Esophagus muscularis mucosa (tissue), 4 donors: Measurements from ENCODE around the gene SPPL3. TPM values are rescaled to one million over a fixed set of nuclear protein-coding genes. Genes with fewer than 3 reads are reported as not detected.

Experiments used
- DNase-seq: peaks from one replicate; pipeline ENCODE4 v3.0.0-alpha.2; 2017; ENCODE audit errors: extremely low spot score
- H3K27ac ChIP-seq, 4 donors: fragments of 200-600 bp; sonication (generic); replicated peaks in 1 of 4; 1 replicate in 3 of 4; 2 replicates in 1 of 4; pipeline ENCODE4 v1.5.1; 2016 to 2019; ENCODE audit warnings: mild to moderate bottlenecking in 1 of 4
- H3K27me3 ChIP-seq, 4 donors: fragments of 200-600 bp; sonication (generic); one replicate each; pipeline versions ENCODE4 v1.5.1 to v1.6.0; 2016 to 2019
- H3K36me3 ChIP-seq, 4 donors: fragments of 200-600 bp; sonication (generic); one replicate each; pipeline ENCODE4 v1.5.1; 2016 to 2019
- H3K4me1 ChIP-seq, 4 donors: fragments of 200-600 bp; sonication (generic); one replicate each; pipeline ENCODE4 v1.5.1; 2016 to 2019
- H3K4me3 ChIP-seq, 4 donors: fragments of 200-600 bp; sonication (generic); 1 replicate in 2 of 4; 2 replicates in 2 of 4; pipeline ENCODE4 v1.5.1; 2016 to 2019; ENCODE audit warnings: mild to moderate bottlenecking in 4 of 4, moderate library complexity in 1 of 4
- H3K9me3 ChIP-seq, 4 donors: fragments of 200-600 bp; sonication (generic); 1 replicate in 3 of 4; 2 replicates in 1 of 4; pipeline ENCODE4 v1.5.1; 2016 to 2019
- EP300 ChIP-seq: sonication (generic); formaldehyde crosslinking; IDR thresholded peaks from one replicate; pipeline ENCODE4 v1.6.1; 2017; ENCODE audit warnings: antibody characterized with exemption
- POLR2A ChIP-seq: fragments of 450-650 bp; IDR thresholded peaks from one replicate; pipeline ENCODE4 v1.6.1; 2017; ENCODE audit warnings: antibody characterized with exemption, moderate library complexity, mild to moderate bottlenecking, low read depth
- POLR2AphosphoS5 ChIP-seq, 2 donors: sonication (generic); formaldehyde crosslinking; IDR thresholded peaks; one replicate each; pipeline ENCODE4 v1.6.1; 2017; ENCODE audit warnings: antibody characterized with exemption in 2 of 2
- WGBS: methylation state at CpG from one replicate; pipeline ENCODE4 v1.1.5; 2018; 5-methylcytosine and 5-hydroxymethylcytosine counted together
- intact Hi-C: fragments of 100-400 bp; cut with DNase I; formaldehyde crosslinking; loops from one replicate; pipeline ENCODE4 v1.15.1; 2023
- total RNA-seq, 4 donors: library from RNA; depleted of rRNA; stranded (reverse); fragments of >200 nt; gene quantifications; one replicate each; pipeline versions ENCODE4 v1.1.0 to v1.2.1, GENCODE V29; 2016
- TF ChIP-seq, protein P1 (sequence below), 3 experiments: fragments of 200-600 bp in 2 of 3; fragments of 450-650 bp in 1 of 3; sonication (generic) in 2 of 3; IDR thresholded peaks; one replicate each; pipeline ENCODE4 v1.5.1; 2017 to 2019; ENCODE audit warnings: antibody characterized with exemption in 3 of 3, mild to moderate bottlenecking in 2 of 3, moderate library complexity in 1 of 3

Gene SPPL3
- total RNA-seq, 4 donors from 2014 or later = 18.4 to 32.1 (median 21.8) TPM

GRCh38 chr12:120804428-120804827 lies 99.7 kb downstream of the SPPL3 start:
- DNase-seq = no peak
- Histone ChIP-seq H3K36me3 (peaks cover 0 to 12% (median 4%) of the 10 kb centered on the region in 4 donors), H3K4me3 (no peak overlapping the region), H3K4me1 (peaks cover 0 to 13% (median 0%) of the 10 kb centered on the region in 4 donors), H3K9me3 (no peaks in the 10 kb centered on the region), H3K27me3 (no peaks in the 10 kb centered on the region), H3K27ac (no peak overlapping the region)
- no peak for TF ChIP-seq EP300
- TF ChIP-seq POLR2A = no peak
- no peak for TF ChIP-seq POLR2AphosphoS5 (IDR thresholded peaks at IDR 0.05)
- TF ChIP-seq, protein P1, sequence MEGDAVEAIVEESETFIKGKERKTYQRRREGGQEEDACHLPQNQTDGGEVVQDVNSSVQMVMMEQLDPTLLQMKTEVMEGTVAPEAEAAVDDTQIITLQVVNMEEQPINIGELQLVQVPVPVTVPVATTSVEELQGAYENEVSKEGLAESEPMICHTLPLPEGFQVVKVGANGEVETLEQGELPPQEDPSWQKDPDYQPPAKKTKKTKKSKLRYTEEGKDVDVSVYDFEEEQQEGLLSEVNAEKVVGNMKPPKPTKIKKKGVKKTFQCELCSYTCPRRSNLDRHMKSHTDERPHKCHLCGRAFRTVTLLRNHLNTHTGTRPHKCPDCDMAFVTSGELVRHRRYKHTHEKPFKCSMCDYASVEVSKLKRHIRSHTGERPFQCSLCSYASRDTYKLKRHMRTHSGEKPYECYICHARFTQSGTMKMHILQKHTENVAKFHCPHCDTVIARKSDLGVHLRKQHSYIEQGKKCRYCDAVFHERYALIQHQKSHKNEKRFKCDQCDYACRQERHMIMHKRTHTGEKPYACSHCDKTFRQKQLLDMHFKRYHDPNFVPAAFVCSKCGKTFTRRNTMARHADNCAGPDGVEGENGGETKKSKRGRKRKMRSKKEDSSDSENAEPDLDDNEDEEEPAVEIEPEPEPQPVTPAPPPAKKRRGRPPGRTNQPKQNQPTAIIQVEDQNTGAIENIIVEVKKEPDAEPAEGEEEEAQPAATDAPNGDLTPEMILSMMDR (IDR thresholded peaks at IDR 0.05) = no peak
- intact Hi-C loops = no loop called here

GRCh38 chr12:120801146-120801545 lies 103.0 kb downstream of the SPPL3 start:
- TF ChIP-seq POLR2A = no peak
- TF ChIP-seq, protein P1 (IDR thresholded peaks at IDR 0.05) = no peak
- TF ChIP-seq EP300 = no peak
- TF ChIP-seq POLR2AphosphoS5 (IDR thresholded peaks at IDR 0.05) = no peak
- no peaks in the 10 kb centered on the region for H3K27me3 ChIP-seq
- DNase-seq = no peak
- no peak overlapping the region for H3K4me3 ChIP-seq
- H3K9me3 ChIP-seq = peaks cover 0 to 4% (median 1%) of the 10 kb centered on the region in 4 donors
- no peaks in the 10 kb centered on the region for H3K36me3 ChIP-seq
- no peak overlapping the region for H3K27ac ChIP-seq
- intact Hi-C loops = no loop called here
- H3K4me1 ChIP-seq = peaks cover 0 to 13% (median 0%) of the 10 kb centered on the region in 4 donors
- 83% methylated on average over 2 of the region's 2 CpGs for WGBS

GRCh38 chr12:120800665-120801064 lies 103.5 kb downstream of the SPPL3 start:
- Histone ChIP-seq H3K27me3 (no peaks in the 10 kb centered on the region), H3K4me1 (peaks cover 0 to 13% (median 0%) of the 10 kb centered on the region in 4 donors), H3K4me3 (no peak overlapping the region), H3K9me3 (peaks cover 0 to 8% (median 5%) of the 10 kb centered on the region in 4 donors), H3K36me3 (no peaks in the 10 kb centered on the region), H3K27ac (no peak overlapping the region)
- TF ChIP-seq POLR2A (no peak), EP300 (no peak), POLR2AphosphoS5 (IDR thresholded peaks at IDR 0.05) (no peak)
- TF ChIP-seq, protein P1 (IDR thresholded peaks at IDR 0.05) = no peak
- intact Hi-C loops = no loop called here
- no peak for DNase-seq

DNA sequence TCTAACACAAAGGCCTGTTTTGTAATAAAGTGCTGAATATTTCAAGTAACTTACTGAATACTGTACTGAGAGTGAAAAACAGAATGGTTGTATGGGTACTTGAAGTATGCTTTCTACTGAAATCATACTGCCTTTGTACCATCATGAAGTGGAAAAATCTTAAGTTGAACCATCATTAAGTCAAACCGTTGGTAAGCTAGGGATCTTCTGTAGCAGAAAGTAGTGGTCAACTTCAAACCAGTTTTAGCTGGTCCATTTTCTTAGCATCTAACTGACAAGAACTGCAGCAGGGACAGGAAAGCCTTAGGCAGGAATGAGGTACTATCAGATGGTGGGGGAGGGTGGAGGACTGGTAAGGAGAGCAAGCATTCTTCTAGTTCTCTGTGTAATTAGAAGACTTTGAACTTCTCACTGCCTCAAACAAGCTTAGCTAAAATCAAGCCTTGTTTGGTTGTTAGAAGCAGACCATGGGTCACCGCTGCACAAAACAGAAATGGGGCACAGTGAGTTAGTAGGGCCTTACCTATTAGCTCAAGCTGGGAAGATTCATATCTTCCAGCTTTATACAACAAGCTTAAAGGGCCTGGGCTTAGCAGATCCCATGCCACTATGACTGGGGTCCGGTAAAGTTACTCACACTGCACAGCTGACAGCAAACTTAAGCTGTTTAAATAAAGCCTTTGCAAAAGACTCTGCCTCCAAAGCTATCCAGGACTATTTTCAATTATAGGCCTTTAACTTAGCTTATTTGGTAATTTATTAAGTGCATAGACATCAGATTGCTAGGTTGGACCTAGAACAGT lies 104.7 kb downstream of the SPPL3 start:
- H3K4me1 ChIP-seq = peaks cover 0 to 13% (median 0%) of the 10 kb centered on the region in 4 donors
- WGBS = 75% methylated on average over 3 of the region's 3 CpGs
- TF ChIP-seq POLR2AphosphoS5 (IDR thresholded peaks at IDR 0.05) (no peak), EP300 (no peak), POLR2A (no peak)
- TF ChIP-seq, protein P1 (IDR thresholded peaks at IDR 0.05) = no peak
- no peaks in the 10 kb centered on the region for H3K27me3 ChIP-seq
- no peak overlapping the region for H3K4me3 ChIP-seq
- no peak for DNase-seq
- intact Hi-C loops = no loop called here
- H3K27ac ChIP-seq = no peak overlapping the region
- H3K36me3 ChIP-seq = no peaks in the 10 kb centered on the region
- peaks cover 0 to 9% (median 6%) of the 10 kb centered on the region in 4 donors for H3K9me3 ChIP-seq
